ENCODE results near the gene FAM117A.

- no peak for TF ChIP-seq POLR2A (IDR thresholded peaks at IDR 0.05)
- TF ChIP-seq, protein P1, sequence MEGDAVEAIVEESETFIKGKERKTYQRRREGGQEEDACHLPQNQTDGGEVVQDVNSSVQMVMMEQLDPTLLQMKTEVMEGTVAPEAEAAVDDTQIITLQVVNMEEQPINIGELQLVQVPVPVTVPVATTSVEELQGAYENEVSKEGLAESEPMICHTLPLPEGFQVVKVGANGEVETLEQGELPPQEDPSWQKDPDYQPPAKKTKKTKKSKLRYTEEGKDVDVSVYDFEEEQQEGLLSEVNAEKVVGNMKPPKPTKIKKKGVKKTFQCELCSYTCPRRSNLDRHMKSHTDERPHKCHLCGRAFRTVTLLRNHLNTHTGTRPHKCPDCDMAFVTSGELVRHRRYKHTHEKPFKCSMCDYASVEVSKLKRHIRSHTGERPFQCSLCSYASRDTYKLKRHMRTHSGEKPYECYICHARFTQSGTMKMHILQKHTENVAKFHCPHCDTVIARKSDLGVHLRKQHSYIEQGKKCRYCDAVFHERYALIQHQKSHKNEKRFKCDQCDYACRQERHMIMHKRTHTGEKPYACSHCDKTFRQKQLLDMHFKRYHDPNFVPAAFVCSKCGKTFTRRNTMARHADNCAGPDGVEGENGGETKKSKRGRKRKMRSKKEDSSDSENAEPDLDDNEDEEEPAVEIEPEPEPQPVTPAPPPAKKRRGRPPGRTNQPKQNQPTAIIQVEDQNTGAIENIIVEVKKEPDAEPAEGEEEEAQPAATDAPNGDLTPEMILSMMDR (IDR thresholded peaks at IDR 0.05), result no peak
These were observed 4.7 kb downstream of the FAM117A start for GRCh38 chr17:49759203-49759602.

Data from right lobe of liver (tissue), 4 donors.